Dermis blood vessel endothelial cell (primary cell): ENCODE measurements around the gene LILRB3. TPM values are rescaled to one million over a fixed set of nuclear protein-coding genes. Genes with fewer than 3 reads are reported as not detected.

Experiments used
- total RNA-seq: library from RNA; depleted of rRNA; stranded (reverse); fragments of >200 nt; gene quantifications from 2 replicates; pipeline ENCODE4 v1.2.3, GENCODE V29; 2014

The LILRB3 gene
- total RNA-seq, 1 donor from 2014 or later, result not detected

Other genes starting within 250 kb of the LILRB3 start
- 0.84 and 0.85 TPM in 2 replicates for gene CACNG6, start 231.4 kb downstream of the LILRB3 start, total RNA-seq
- not detected in 2 replicates for gene VSTM1, start 159.1 kb downstream of the LILRB3 start, total RNA-seq
- not detected in 2 replicates for gene TARM1, start 141.6 kb downstream of the LILRB3 start, total RNA-seq
- gene OSCAR, start 122.2 kb downstream of the LILRB3 start, total RNA-seq, result not detected in 2 replicates
- gene NDUFA3, start 120.2 kb downstream of the LILRB3 start, total RNA-seq, result 11.4 and 12.6 TPM in 2 replicates
- 16.3 and 27.2 TPM in 2 replicates for gene TFPT, start 107.3 kb downstream of the LILRB3 start, total RNA-seq
- 64.5 and 103 TPM in 2 replicates for gene PRPF31, start 107.3 kb downstream of the LILRB3 start, total RNA-seq
- 13.3 and 28.4 TPM in 2 replicates for gene CNOT3, start 85.2 kb downstream of the LILRB3 start, total RNA-seq
- gene LENG1, start 63.3 kb downstream of the LILRB3 start, total RNA-seq, result 6.8 and 7.8 TPM in 2 replicates
- gene TMC4, start 49.8 kb downstream of the LILRB3 start, total RNA-seq, result 0.14 and 0.68 TPM in 2 replicates
- gene MBOAT7, start 33.4 kb downstream of the LILRB3 start, total RNA-seq, result 33.5 and 50.1 TPM in 2 replicates
- 71.8 and 78.3 TPM in 2 replicates for gene TSEN34, start 31.7 kb downstream of the LILRB3 start, total RNA-seq
- 1,481 and 2,291 TPM in 2 replicates for gene RPS9, start 22.1 kb downstream of the LILRB3 start, total RNA-seq
- not detected in 2 replicates for gene LILRA6, start 19.8 kb upstream of the LILRB3 start, total RNA-seq
- not detected in 2 replicates for gene LILRB5, start 34.3 kb upstream of the LILRB3 start, total RNA-seq
- not detected in 2 replicates for gene LILRB2, start 58.1 kb upstream of the LILRB3 start, total RNA-seq
- gene LILRA5, start 90.2 kb upstream of the LILRB3 start, total RNA-seq, result not detected in 2 replicates
- gene LILRA4, start 116.2 kb upstream of the LILRB3 start, total RNA-seq, result not detected in 2 replicates
- gene LAIR1, start 141.9 kb upstream of the LILRB3 start, total RNA-seq, result not detected in 2 replicates
- not detected in 2 replicates for gene TTYH1, start 192.5 kb upstream of the LILRB3 start, total RNA-seq
- gene LENG8, start 226.2 kb upstream of the LILRB3 start, total RNA-seq, result 40.7 and 41.0 TPM in 2 replicates
- gene LENG9, start 240.8 kb upstream of the LILRB3 start, total RNA-seq, result 6.0 and 7.5 TPM in 2 replicates